Measurements from ENCODE around the gene TRIM61. TPM values are rescaled to one million over a fixed set of nuclear protein-coding genes. Genes with fewer than 3 reads are reported as not detected.
"Not testable (repeated sequence)": the region's sequence is repeated elsewhere in the genome, so short reads cannot be mapped to it uniquely, and the experiment has no call there.

The TRIM61 gene
- polyA plus RNA-seq, 2 of the 4 experiments (the other 2 are of a cell fraction), result not detected

DNA sequence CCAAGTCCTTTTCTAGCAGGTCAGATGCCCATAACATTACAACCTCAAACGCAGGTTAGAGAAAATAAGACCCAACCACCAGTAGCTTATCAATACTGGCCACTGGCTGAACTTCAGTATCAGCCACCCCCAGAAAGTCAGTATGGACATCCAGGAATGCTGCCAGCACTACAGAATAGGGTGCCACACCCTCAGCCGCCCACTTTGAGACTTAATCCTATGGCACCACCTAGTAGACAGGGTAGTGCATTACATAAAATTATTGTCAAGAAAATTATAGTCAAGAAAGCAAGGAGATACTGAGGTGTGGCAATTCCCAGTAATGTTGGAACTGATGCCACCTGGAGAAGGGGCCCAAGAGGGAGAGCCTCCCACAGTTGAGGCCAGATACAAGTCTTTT is 19.9 kb upstream of the TRIM61 start:
- FAIRE-seq (no peak), DNase-seq (ENCODE audit: low read depth in 1 of 2, low spot score in 1 of 2) (peak in 1 of 2 experiments; percentile 17), ATAC-seq (peak; percentile 50 to 66; a peak in 4 of 6 replicates)
- Histone ChIP-seq H3K4me2 (no peak overlapping the region), H3K4me3 (no peak overlapping the region), H3K4me1 (no peaks in the 10 kb centered on the region), H3K9me3 (no peaks in the 10 kb centered on the region), H3K27ac (no peak overlapping the region)
- CTCF ChIA-PET, result interaction anchor here (1.3 kb wide), 1 partner anchor 233 kb away, joined by 3 read pairs; no protein-coding TSS in a partner anchor
- TF ChIP-seq TFCP2L1 (CRISPR knock-in tag; IDR thresholded peaks at IDR 0.05) (no peak), HDAC2 (IDR thresholded peaks at IDR 0.05) (no peak), PHF8 (IDR thresholded peaks at IDR 0.05; ENCODE audit: borderline replicate concordance, low read depth) (no peak), CBX8 (IDR thresholded peaks at IDR 0.05) (no peak), SMC3 (IDR thresholded peaks at IDR 0.05) (0 out of 3 replicates have a peak, but pooled peaks have one; percentile 12), FOSB (CRISPR knock-in tag; IDR thresholded peaks at IDR 0.05) (no peak), RFX5 (IDR thresholded peaks at IDR 0.05) (no peak), TP53 (CRISPR knock-in tag; IDR thresholded peaks at IDR 0.05) (no peak), EHMT2 (IDR thresholded peaks at IDR 0.05; ENCODE audit: low read depth) (no peak), CBX2 (IDR thresholded peaks at IDR 0.05; ENCODE audit: borderline replicate concordance, low read depth) (no peak), RAD21 (conservative IDR thresholded peaks at IDR 0.05 in 1 of 2, IDR thresholded peaks at IDR 0.05 in 1 of 2) (peak; percentile 29 to 46; a peak in 2 of 5 replicates)
- TF ChIP-seq, protein P1, sequence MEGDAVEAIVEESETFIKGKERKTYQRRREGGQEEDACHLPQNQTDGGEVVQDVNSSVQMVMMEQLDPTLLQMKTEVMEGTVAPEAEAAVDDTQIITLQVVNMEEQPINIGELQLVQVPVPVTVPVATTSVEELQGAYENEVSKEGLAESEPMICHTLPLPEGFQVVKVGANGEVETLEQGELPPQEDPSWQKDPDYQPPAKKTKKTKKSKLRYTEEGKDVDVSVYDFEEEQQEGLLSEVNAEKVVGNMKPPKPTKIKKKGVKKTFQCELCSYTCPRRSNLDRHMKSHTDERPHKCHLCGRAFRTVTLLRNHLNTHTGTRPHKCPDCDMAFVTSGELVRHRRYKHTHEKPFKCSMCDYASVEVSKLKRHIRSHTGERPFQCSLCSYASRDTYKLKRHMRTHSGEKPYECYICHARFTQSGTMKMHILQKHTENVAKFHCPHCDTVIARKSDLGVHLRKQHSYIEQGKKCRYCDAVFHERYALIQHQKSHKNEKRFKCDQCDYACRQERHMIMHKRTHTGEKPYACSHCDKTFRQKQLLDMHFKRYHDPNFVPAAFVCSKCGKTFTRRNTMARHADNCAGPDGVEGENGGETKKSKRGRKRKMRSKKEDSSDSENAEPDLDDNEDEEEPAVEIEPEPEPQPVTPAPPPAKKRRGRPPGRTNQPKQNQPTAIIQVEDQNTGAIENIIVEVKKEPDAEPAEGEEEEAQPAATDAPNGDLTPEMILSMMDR (IDR thresholded peaks at IDR 0.05), result peak; percentile 18; the same call in 1 of the 3 replicates
- TF ChIP-seq, protein P2, sequence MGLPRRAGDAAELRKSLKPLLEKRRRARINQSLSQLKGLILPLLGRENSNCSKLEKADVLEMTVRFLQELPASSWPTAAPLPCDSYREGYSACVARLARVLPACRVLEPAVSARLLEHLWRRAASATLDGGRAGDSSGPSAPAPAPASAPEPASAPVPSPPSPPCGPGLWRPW (IDR thresholded peaks at IDR 0.05), result no peak
- TF ChIP-seq, protein P3, sequence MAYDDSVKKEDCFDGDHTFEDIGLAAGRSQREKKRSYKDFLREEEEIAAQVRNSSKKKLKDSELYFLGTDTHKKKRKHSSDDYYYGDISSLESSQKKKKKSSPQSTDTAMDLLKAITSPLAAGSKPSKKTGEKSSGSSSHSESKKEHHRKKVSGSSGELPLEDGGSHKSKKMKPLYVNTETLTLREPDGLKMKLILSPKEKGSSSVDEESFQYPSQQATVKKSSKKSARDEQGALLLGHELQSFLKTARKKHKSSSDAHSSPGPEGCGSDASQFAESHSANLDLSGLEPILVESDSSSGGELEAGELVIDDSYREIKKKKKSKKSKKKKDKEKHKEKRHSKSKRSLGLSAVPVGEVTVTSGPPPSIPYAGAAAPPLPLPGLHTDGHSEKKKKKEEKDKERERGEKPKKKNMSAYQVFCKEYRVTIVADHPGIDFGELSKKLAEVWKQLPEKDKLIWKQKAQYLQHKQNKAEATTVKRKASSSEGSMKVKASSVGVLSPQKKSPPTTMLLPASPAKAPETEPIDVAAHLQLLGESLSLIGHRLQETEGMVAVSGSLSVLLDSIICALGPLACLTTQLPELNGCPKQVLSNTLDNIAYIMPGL (CRISPR knock-in tag; IDR thresholded peaks at IDR 0.05; ENCODE audit: borderline replicate concordance), result no peak
- WGBS (ENCODE audit: missing lambda C conversion rate), result 36% methylated on average over 1 of the region's 2 CpGs
- POLR2A ChIA-PET, result no interaction called here

DNA sequence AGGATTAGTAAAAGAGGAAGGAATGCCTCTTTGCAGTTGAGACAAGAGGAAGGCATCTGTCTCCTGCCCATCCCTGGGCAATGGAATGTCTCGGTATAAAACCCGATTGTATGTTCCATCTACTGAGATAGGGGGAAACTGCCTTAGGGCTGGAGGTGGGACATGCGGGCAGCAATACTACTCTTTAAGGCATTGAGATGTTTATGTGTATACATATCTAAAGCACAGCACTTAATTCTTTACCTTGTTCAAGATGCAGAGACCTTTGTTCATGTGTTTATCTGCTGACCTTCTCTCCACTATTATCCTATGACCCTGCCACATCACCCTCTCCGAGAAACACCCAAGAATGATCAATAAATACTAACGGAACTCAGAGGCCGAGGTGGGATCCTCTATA is 18.7 kb upstream of the TRIM61 start:
- DNase-seq (ENCODE audit: low read depth in 1 of 2, low spot score in 1 of 2); POLR2A ChIA-PET; H3K4me3 ChIP-seq; H3K4me2 ChIP-seq; H3K4me1 ChIP-seq; H3K9me3 ChIP-seq; FAIRE-seq; ATAC-seq; H3K27ac ChIP-seq: not testable (repeated sequence)
- CTCF ChIA-PET, result interaction anchor here (1.3 kb wide), 1 partner anchor 232 kb away, joined by 3 read pairs; no protein-coding TSS in a partner anchor
- 39% methylated on average over 6 of the region's 6 CpGs for WGBS (ENCODE audit: missing lambda C conversion rate)

DNA sequence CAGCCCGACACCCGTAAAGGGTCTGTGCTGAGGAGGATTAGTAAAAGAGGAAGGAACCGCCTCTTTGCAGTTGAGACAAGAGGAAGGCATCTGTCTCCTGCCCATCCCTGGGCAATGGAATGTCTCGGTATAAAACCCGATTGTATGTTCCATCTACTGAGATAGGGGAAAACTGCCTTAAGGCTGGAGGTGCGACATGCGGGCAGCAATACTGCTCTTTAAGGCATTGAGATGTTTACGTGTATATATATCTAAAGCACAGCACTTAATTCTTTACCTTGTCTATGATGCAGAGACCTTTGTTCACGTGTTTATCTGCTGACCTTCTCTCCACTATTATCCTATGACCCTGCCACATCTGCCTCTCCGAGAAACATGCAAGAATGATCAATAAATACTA is 13.3 kb upstream of the TRIM61 start:
- H3K4me3 ChIP-seq; H3K4me1 ChIP-seq; DNase-seq (ENCODE audit: low read depth in 1 of 2, low spot score in 1 of 2); H3K4me2 ChIP-seq; H3K9me3 ChIP-seq; ATAC-seq; CTCF ChIA-PET; POLR2A ChIA-PET; FAIRE-seq; H3K27ac ChIP-seq: not testable (repeated sequence)
- 64% methylated on average over 10 of the region's 10 CpGs for WGBS (ENCODE audit: missing lambda C conversion rate)

DNA sequence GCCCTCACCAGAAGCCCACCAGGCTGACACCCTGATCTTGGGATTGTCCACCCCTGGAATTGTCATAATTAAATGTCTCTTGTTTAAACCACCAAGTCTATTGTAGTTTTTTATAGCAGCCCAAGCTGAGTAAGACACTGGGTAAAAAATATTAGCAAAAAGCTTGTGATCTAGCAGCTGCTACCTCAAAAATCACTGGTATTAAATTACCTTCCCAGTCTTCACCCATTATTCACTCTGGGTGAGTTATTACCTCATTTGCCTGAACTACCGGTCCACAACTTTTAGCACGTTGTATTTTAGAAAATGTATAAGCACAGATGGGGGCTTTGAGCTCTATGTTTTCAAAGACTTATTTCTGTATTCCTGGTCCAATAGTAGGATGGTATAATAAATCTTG is 12.0 kb upstream of the TRIM61 start:
- DNase-seq (ENCODE audit: low read depth in 1 of 2, low spot score in 1 of 2) (no peak), FAIRE-seq (no peak), ATAC-seq (no peak)
- CTCF ChIA-PET, result no interaction called here
- Histone ChIP-seq H3K4me3 (no peak overlapping the region), H3K9me3 (no peaks in the 10 kb centered on the region), H3K4me2 (no peak overlapping the region), H3K27ac (no peak overlapping the region), H3K4me1 (no peaks in the 10 kb centered on the region)
- WGBS (ENCODE audit: missing lambda C conversion rate), result 66% methylated on average over 2 of the region's 2 CpGs
- POLR2A ChIA-PET, result no interaction called here
- TF ChIP-seq NPAS2 (CRISPR knock-in tag; IDR thresholded peaks at IDR 0.05; ENCODE audit: borderline replicate concordance) (no peak), CBX8 (IDR thresholded peaks at IDR 0.05) (no peak), CHD4 (IDR thresholded peaks at IDR 0.05; ENCODE audit: borderline replicate concordance) (no peak), EP300 (IDR thresholded peaks at IDR 0.05) (no peak), HDAC2 (IDR thresholded peaks at IDR 0.05) (no peak), TFCP2L1 (CRISPR knock-in tag; IDR thresholded peaks at IDR 0.05) (no peak), MAZ (IDR thresholded peaks at IDR 0.05; ENCODE audit: borderline replicate concordance, low read depth, low read length) (no peak), RARB (CRISPR knock-in tag; IDR thresholded peaks at IDR 0.05) (no peak), MYC (IDR thresholded peaks at IDR 0.05; ENCODE audit: borderline replicate concordance, low read length) (no peak), HOXB13 (CRISPR knock-in tag; IDR thresholded peaks at IDR 0.05; ENCODE audit: low read depth) (no peak), GATA3 (IDR thresholded peaks at IDR 0.05; ENCODE audit: borderline replicate concordance) (no peak), RAD21 (conservative IDR thresholded peaks at IDR 0.05 in 1 of 2, IDR thresholded peaks at IDR 0.05 in 1 of 2) (no peak), RFX5 (IDR thresholded peaks at IDR 0.05) (no peak), KDM5A (IDR thresholded peaks at IDR 0.05) (no peak), NFE2L2 (conservative IDR thresholded peaks at IDR 0.05; ENCODE audit: low read length) (no peak)
- TF ChIP-seq, protein P4, sequence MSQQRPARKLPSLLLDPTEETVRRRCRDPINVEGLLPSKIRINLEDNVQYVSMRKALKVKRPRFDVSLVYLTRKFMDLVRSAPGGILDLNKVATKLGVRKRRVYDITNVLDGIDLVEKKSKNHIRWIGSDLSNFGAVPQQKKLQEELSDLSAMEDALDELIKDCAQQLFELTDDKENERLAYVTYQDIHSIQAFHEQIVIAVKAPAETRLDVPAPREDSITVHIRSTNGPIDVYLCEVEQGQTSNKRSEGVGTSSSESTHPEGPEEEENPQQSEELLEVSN (IDR thresholded peaks at IDR 0.05; ENCODE audit: borderline replicate concordance, low read depth), result no peak

Data from A549 (cell line).